WI38 (cell line): ENCODE measurements around the gene HAPLN1.

ENCODE experiments used
- H3K4me3 ChIP-seq: 2 replicates; pipeline ENCODE4 v1.5.1; 2011; ENCODE audit warnings: low read depth, mild to moderate bottlenecking, control low read depth, low read length
- TF ChIP-seq, protein P1 (sequence below): IDR thresholded peaks from 2 replicates; pipeline ENCODE4 v1.5.1; 2012; ENCODE audit warnings: low read depth, mild to moderate bottlenecking, control low read depth, low read length

The HAPLN1 gene

DNA sequence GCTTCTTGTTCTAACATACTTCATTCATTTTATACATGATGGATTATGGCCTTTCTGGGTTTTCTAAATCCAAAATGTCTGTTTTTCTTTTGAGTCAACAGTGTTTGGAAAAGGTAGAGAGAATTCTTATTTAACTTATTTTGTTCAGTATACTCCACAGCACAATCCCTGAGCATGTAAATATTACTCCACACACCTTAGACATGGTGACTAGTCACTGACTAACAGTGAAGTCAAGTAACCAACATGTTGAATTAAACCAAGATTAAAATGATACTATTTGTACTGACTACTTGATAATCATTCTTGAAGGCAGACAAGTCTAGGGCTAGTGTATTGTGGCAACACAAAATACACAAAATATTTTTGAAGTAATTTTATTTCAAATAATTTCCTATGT, 55.0 kb downstream of the HAPLN1 start:
- TF ChIP-seq, protein P1, sequence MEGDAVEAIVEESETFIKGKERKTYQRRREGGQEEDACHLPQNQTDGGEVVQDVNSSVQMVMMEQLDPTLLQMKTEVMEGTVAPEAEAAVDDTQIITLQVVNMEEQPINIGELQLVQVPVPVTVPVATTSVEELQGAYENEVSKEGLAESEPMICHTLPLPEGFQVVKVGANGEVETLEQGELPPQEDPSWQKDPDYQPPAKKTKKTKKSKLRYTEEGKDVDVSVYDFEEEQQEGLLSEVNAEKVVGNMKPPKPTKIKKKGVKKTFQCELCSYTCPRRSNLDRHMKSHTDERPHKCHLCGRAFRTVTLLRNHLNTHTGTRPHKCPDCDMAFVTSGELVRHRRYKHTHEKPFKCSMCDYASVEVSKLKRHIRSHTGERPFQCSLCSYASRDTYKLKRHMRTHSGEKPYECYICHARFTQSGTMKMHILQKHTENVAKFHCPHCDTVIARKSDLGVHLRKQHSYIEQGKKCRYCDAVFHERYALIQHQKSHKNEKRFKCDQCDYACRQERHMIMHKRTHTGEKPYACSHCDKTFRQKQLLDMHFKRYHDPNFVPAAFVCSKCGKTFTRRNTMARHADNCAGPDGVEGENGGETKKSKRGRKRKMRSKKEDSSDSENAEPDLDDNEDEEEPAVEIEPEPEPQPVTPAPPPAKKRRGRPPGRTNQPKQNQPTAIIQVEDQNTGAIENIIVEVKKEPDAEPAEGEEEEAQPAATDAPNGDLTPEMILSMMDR, result no peak

DNA sequence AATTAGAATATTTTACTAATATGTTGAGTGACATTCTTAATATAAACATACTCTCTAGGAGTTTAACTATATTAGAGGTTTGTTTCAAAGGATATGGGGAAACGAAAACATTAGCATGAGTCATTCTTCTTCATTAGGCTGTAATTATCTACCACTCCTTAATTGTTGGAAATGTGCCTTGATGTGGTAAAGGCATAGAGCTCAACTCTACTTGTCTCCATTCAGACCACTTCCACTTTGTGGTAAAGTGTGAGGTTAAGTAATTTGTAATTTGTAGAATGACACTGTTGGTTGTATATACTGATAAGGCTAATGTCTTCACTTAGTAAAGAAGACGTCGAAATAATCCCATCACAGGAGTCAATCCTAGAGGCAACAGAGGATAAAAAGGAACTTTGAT, 58.1 kb downstream of the HAPLN1 start:
- TF ChIP-seq, protein P1, result no peak
- H3K4me3 ChIP-seq, result no peak overlapping the region

More for the DNA sequence above, 55.0 kb downstream of the HAPLN1 start:
- H3K4me3 ChIP-seq, result no peak overlapping the region

DNA sequence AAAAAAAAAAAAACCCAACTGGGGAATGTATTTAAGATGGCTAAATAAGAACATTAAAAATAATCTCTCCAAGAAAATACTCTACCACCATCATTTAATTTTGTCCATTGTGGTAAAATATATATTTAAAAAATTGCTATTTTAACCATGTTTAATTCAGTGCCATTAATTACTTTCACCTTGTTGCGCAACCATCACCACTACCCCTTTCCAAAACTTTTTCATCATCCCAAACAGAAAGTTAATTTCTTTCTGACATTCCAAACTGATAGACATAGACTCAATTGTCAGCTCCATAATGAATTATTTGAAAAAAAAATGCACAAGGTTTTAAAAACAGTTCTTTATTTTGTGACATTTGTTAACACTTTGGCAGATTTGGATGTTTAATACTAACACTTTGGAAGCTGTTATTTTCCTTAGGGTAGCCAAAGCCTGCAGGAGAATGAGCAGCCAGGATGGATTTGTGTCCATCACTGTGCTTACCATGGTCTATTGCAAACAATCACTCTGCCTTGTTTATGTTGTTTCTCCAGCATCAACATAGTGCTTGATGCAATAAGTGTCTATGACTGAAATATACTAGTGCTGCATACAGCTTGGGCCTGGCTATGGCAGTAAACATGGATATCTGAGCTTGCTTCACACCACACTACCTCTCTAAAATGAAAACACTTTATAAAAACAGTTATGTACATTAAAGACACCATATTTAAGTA, 62.7 kb downstream of the HAPLN1 start:
- TF ChIP-seq, protein P1, result no peak
- no peak overlapping the region for H3K4me3 ChIP-seq

DNA sequence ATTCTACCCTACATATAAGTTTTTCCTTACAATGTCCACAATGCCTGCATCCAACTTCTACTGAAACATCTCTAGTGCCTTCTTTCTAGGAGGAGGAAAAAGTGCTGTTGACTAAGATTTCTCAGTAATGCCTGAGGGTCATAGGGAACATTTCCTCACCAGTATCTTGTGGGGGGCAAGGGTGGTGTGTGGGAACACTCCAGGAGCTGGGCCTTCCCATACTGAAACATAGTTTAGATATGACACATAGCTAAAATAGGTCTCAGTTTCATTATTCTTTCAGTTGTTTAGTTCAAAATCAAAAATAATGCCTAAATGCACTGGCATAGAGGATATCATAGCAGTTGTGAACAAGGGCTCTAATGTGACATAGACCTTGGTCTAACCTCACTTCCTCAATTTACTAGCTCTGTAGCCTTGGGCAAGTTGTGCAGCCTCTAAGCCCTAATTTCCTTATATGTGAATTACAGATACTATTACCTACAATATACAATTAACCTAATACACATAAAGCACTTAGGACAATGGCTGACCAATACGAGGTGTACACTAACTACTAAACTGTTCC, 66.1 kb downstream of the HAPLN1 start:
- TF ChIP-seq, protein P1, result no peak

DNA sequence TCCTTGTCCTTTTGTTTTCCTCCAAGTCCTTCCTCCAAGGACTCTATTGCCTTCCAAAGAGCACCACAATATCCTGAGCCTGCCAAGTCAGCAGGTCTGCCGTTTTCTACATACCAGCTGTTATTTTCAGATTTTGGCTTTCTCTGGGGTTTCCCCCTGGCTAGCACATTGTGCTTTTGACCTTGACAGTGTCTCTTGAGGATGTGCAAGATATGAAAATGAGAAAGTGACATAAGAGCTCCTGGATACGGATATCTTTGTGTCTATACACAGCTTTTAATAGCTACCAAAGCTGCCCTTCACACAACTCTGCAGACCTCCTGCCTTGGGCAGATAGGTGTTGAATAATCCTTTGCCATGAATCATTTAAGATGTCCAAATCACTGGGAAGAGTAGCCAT, 67.0 kb downstream of the HAPLN1 start:
- TF ChIP-seq, protein P1, result no peak
- H3K4me3 ChIP-seq, result no peak overlapping the region

More for the DNA sequence above, 66.1 kb downstream of the HAPLN1 start:
- no peak overlapping the region for H3K4me3 ChIP-seq

DNA sequence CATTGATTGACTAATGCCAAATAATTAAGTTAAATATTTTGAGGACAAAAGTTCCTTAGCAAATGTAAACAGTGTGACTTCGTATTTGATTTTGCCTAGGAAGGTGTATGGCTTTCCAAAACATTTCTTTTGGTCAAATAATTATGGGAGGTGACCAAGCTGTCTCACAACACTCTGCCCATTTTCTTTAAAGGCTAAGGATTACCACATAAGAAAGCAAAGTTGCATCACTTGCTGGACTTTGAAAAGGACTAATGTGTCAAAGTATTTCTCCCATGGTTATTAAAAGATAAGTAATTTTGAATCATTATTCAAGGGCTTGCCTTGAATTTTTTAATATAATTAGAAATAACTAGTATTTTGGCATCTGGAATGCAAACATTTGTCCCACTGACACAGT, 74.7 kb downstream of the HAPLN1 start:
- no peak overlapping the region for H3K4me3 ChIP-seq
- TF ChIP-seq, protein P1, result no peak

DNA sequence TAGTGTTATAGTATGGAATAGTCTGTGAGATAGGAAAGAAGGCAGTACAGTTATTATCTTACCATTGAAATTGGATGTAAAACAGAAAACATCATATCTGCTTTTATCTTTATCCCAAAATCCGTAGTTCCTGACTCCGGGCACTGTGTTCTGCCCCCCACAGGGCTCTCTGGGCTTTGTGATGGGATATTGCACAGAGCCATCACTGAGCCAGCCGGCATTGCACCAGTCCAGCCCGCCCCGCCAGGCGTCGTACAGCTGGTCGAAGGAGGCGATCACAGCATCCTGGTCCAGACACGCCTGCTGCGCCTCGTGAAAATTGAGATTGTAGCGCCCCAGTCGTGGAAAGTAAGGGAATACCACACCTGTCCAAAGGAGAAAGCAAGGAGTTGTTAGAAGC, 76.4 kb downstream of the HAPLN1 start:
- TF ChIP-seq, protein P1, result no peak
- no peak overlapping the region for H3K4me3 ChIP-seq
